ENCODE data around the gene BICDL1.

- TF ChIP-seq CTCF (IDR thresholded peaks at IDR 0.05), result no peak
- TF ChIP-seq, protein P1, sequence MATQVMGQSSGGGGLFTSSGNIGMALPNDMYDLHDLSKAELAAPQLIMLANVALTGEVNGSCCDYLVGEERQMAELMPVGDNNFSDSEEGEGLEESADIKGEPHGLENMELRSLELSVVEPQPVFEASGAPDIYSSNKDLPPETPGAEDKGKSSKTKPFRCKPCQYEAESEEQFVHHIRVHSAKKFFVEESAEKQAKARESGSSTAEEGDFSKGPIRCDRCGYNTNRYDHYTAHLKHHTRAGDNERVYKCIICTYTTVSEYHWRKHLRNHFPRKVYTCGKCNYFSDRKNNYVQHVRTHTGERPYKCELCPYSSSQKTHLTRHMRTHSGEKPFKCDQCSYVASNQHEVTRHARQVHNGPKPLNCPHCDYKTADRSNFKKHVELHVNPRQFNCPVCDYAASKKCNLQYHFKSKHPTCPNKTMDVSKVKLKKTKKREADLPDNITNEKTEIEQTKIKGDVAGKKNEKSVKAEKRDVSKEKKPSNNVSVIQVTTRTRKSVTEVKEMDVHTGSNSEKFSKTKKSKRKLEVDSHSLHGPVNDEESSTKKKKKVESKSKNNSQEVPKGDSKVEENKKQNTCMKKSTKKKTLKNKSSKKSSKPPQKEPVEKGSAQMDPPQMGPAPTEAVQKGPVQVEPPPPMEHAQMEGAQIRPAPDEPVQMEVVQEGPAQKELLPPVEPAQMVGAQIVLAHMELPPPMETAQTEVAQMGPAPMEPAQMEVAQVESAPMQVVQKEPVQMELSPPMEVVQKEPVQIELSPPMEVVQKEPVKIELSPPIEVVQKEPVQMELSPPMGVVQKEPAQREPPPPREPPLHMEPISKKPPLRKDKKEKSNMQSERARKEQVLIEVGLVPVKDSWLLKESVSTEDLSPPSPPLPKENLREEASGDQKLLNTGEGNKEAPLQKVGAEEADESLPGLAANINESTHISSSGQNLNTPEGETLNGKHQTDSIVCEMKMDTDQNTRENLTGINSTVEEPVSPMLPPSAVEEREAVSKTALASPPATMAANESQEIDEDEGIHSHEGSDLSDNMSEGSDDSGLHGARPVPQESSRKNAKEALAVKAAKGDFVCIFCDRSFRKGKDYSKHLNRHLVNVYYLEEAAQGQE (IDR thresholded peaks at IDR 0.05; ENCODE audit: insufficient read depth in 1 of 2, low read depth in 2 of 2, low read length in 1 of 2), result no peak
- TF ChIP-seq POLR2AphosphoS5 (IDR thresholded peaks at IDR 0.05; ENCODE audit: low read depth, low read length), result no peak
Measured at GRCh38 chr12:120121343-120121742, 132.3 kb downstream of the BICDL1 start.

Measured in Panc1 (cell line).